ENCODE data around the gene SRGAP3.

SRGAP3 gene

DNA sequence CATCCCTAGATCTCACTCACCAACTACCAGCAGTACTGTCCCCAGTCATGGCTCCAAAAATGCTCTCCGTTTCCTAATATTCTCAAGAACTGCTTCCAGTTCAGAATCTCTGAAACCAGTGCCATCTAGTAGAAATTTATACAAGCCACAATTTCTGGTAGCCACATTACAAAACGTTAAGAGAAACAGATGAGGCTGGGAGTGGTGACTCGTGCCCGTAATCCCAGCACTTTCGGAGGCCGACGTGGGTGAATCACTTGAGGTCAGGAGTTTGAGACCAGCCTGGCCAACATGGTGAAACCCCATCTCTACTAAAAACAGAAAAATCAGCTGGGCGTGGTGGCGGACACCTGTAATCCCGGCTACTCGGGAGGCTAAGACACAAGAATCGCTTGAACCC, 207.8 kb downstream of the SRGAP3 start:
- Histone ChIP-seq H3K9me3 (no peaks in the 10 kb centered on the region), H3K4me2 (no peak overlapping the region), H4K20me1 (no peaks in the 10 kb centered on the region), H3K4me1 (no peaks in the 10 kb centered on the region; the same call in 1 of the 2 replicates), H3K4me3 (no peak overlapping the region), H3K27me3 (no peaks in the 10 kb centered on the region), H3K9ac (no peak overlapping the region), H3K27ac (no peak overlapping the region), H3K36me3 (no peaks in the 10 kb centered on the region; the same call in 1 of the 2 replicates)
- TF ChIP-seq Cebpa-rat (IDR thresholded peaks at IDR 0.05) = no peak

DNA sequence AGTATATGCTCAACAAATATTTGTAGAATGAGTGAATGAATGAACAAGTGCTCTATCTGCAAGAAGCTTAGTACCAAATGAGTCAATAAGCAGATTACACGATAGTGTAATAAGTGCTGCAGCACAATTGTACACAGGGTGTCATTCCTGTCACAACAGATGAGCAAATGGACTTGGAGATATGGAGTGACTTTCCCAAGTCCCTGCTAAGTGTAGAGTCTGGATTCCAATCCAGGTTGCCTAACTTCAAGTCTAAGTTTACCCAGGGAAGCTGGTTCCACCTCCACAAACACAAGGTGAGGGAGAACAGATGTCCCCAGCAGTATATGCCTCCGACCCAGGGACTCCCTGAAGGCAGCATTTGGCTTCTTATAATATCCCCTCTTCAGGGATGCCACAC, 208.4 kb downstream of the SRGAP3 start:
- Histone ChIP-seq H3K4me1 (peaks cover 1% of the 10 kb centered on the region), H3K9ac (no peak overlapping the region), H3K9me3 (no peaks in the 10 kb centered on the region), H3K36me3 (no peaks in the 10 kb centered on the region), H3K27me3 (no peaks in the 10 kb centered on the region), H3K4me3 (no peak overlapping the region), H4K20me1 (no peaks in the 10 kb centered on the region), H3K27ac (no peak overlapping the region), H3K4me2 (no peak overlapping the region)
- no peak for TF ChIP-seq Cebpa-rat (IDR thresholded peaks at IDR 0.05)

DNA sequence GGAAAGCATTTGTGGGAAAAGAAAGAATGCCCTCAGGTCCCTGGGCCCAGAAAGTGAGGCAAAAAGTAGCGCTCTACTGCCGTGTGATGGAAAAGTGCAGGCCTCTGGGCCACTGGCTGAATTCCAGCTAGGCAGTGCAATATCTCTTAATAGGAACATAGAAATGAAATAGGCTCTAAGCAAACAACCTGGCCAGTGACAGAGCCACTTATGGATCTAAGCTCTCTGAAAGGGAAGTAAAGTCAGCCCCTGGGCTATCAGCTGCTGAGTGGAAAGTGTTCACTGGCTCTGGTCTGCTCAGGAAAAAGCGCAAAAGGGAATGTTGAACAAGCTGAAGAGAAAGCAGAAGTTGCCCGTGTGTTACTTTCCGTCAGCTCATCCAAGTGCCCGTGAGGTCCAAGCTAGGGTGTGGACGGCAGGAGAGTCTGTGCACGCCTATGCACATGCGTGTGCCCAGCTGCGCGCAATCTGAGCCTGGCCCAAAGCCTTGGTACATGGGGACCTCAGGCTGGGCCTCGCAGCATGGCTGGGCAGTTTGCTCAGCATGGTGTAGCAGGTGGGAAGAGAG, 212.2 kb downstream of the SRGAP3 start:
- Histone ChIP-seq H3K9ac (no peak overlapping the region), H3K4me3 (no peak overlapping the region), H4K20me1 (no peaks in the 10 kb centered on the region), H3K27me3 (no peaks in the 10 kb centered on the region), H3K36me3 (no peaks in the 10 kb centered on the region), H3K9me3 (no peaks in the 10 kb centered on the region), H3K4me1 (peaks cover 20% of the 10 kb centered on the region), H3K4me2 (no peak overlapping the region), H3K27ac (no peak overlapping the region)
- TF ChIP-seq Cebpa-rat (IDR thresholded peaks at IDR 0.05) = no peak

DNA sequence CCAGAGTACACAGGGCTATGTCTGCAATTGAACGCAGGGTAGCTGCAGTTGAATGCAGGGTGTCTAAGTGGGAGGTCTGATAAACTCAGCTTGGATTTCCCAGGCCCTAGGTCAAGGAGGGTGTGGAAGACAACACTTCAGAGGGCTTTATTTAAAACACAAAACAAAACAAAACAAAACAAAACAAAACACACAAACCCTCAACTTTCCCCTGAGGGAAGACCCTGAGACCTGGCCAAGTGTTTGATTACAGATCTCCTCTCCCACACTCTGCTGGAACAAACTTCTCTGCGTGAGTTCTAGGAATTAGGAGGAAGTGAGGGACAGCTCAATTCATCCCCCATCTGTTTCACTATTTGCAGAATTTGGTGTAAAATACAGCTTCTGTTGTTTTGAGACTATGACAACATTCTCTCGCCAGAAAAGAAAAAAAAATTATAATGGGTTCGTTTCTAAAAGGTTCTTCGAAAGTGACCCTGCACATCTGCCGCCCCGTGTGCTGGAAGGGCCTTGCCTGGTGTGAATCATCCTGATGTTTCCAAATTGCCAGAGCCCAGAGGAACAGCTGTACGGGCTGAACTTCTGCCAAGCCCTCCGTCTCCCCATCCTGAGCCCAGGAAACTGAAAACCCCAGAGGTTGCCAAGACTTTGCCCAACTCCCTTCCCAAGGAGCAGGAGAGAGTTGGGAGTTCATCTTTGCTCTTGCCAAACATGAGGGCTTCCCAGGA, 212.9 kb downstream of the SRGAP3 start:
- no peak overlapping the region for H3K4me3 ChIP-seq
- H3K27ac ChIP-seq = no peak overlapping the region
- H3K9me3 ChIP-seq = no peaks in the 10 kb centered on the region
- TF ChIP-seq Cebpa-rat (IDR thresholded peaks at IDR 0.05) = no peak
- H3K9ac ChIP-seq = no peak overlapping the region
- no peaks in the 10 kb centered on the region for H4K20me1 ChIP-seq
- H3K4me1 ChIP-seq = peaks cover 26% of the 10 kb centered on the region
- no peaks in the 10 kb centered on the region for H3K27me3 ChIP-seq
- no peak overlapping the region for H3K4me2 ChIP-seq
- no peaks in the 10 kb centered on the region for H3K36me3 ChIP-seq

DNA sequence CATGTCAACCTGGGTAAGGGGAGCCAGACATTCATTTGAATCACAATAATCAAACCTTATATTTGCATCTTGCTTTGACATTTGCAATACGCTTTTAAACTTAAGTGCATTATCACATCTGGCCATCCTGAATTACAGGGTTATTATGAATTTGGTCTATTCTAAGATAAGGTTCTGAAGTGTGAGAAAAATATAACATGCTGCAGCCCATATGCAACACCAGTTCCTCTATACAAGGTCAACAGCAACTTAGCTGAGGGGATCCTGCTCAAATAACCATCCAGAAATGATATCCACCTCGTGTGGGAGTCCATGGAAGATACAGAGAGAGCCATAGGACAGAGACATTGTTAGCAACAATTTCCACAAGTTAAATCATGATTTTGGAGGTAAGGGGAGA, 213.5 kb downstream of the SRGAP3 start:
- H3K36me3 ChIP-seq = no peaks in the 10 kb centered on the region
- no peak overlapping the region for H3K4me3 ChIP-seq
- no peak overlapping the region for H3K9ac ChIP-seq
- H3K27ac ChIP-seq = no peak overlapping the region
- peak overlapping the region; percentile 23; the same call in 1 of the 2 replicates for H3K4me2 ChIP-seq
- no peaks in the 10 kb centered on the region for H4K20me1 ChIP-seq
- H3K27me3 ChIP-seq = no peaks in the 10 kb centered on the region
- peaks cover 26% of the 10 kb centered on the region for H3K4me1 ChIP-seq
- H3K9me3 ChIP-seq = no peaks in the 10 kb centered on the region
- no peak for TF ChIP-seq Cebpa-rat (IDR thresholded peaks at IDR 0.05)

DNA sequence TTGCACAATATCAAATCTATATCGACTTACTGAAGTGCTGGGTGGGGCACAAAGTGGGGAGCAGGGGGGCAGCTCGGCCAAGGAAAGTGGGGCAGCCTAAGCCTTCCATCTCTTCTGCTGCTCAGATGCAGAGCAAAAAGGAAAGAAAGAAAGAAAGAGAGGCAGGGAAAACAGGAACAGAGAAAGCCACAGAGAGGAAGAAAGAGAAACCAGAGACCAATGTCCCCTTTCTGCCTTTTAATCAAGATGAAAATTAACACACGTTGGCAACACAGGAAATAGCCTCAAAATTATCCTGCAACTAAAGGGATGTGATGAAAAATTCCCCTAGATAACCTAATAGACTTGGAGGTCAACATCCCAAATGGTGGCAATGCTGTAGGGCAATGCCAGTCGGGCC, 214.0 kb downstream of the SRGAP3 start:
- no peaks in the 10 kb centered on the region for H4K20me1 ChIP-seq
- H3K4me2 ChIP-seq = peak overlapping the region; percentile 23; the same call in 1 of the 2 replicates
- no peak overlapping the region for H3K4me3 ChIP-seq
- no peaks in the 10 kb centered on the region for H3K27me3 ChIP-seq
- H3K36me3 ChIP-seq = no peaks in the 10 kb centered on the region
- TF ChIP-seq Cebpa-rat (IDR thresholded peaks at IDR 0.05) = no peak
- no peak overlapping the region for H3K9ac ChIP-seq
- H3K27ac ChIP-seq = 0 out of 2 replicates have a peak overlapping the region, but pooled peaks have one; percentile 1
- H3K9me3 ChIP-seq = no peaks in the 10 kb centered on the region
- H3K4me1 ChIP-seq = peaks cover 26% of the 10 kb centered on the region

DNA sequence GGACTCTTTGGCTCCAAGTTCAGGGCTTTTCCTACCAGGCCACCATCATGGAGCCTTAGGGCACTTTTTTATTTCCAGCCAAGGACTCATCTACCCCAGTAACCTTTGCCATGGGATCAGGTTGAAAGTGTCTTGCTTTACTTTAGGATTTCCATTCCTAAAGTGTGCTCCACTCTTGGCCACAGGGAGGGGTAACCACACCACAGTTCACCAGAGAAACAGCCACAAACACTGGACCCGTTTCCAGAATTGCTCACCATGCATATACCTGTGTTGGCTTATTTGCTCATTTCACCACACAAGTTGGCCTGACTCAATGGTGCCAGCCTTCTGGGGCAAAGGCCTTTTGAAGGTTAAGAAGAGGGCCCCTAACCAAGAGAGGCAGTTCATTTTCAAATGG, 215.6 kb downstream of the SRGAP3 start:
- H3K4me1 ChIP-seq = peaks cover 26% of the 10 kb centered on the region
- no peak overlapping the region for H3K27ac ChIP-seq
- H3K4me2 ChIP-seq = no peak overlapping the region
- no peaks in the 10 kb centered on the region for H4K20me1 ChIP-seq
- H3K9me3 ChIP-seq = no peaks in the 10 kb centered on the region
- no peak for TF ChIP-seq Cebpa-rat (IDR thresholded peaks at IDR 0.05)
- H3K36me3 ChIP-seq = no peaks in the 10 kb centered on the region
- no peak overlapping the region for H3K9ac ChIP-seq
- H3K27me3 ChIP-seq = no peaks in the 10 kb centered on the region
- H3K4me3 ChIP-seq = no peak overlapping the region

DNA sequence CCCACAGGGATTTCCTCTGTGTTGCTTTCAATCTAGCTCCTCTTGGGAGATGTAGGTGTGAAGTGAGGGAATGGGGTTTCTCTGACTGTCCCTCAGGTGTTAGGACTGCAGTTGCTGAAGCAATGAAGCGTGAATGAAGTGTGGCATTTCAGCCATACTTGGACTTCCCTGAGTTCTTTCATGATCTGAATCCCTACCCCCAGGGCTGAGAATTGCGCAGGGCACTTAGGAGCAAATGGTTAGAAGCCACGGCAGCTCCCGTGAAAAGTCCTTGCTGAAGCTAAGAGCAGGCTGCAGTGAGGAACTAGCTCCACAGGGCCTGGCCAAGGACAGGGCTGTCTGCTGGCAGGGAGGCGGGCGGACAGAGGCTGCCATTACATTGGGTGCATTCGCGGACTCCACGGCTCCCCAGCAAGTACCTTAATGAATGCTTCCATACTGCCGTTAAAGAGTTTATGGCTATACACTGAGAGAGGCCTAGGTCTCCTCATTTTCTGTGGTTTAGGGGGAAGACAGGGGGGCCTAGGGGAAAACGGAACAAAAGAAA, 217.1 kb downstream of the SRGAP3 start:
- H3K36me3 ChIP-seq = no peaks in the 10 kb centered on the region
- H3K4me2 ChIP-seq = peak overlapping the region; percentile 68
- H3K4me1 ChIP-seq = peaks cover 26% of the 10 kb centered on the region
- H3K9ac ChIP-seq = no peak overlapping the region
- no peak overlapping the region for H3K27ac ChIP-seq
- H4K20me1 ChIP-seq = no peaks in the 10 kb centered on the region
- H3K27me3 ChIP-seq = no peaks in the 10 kb centered on the region
- H3K9me3 ChIP-seq = no peaks in the 10 kb centered on the region
- no peak for TF ChIP-seq Cebpa-rat (IDR thresholded peaks at IDR 0.05)
- no peak overlapping the region for H3K4me3 ChIP-seq

DNA sequence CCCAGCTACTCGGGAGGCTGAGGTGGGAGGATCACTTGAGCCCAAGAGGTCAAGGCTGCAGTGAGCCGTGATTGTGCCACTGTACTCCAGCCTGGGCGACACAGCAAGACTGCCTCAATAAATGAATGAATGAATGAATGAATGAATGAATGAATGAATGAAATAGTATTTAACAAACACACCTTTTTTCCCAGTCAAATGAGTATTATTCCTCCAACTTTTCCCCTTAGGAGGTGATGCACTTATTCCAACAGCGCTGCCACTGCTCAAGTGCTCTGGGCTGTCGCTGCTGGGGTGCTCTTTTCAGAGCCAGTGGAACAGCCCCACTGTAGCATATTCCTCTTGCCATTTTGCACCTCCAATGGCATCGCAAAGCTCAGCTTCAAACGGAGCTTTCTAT, 219.4 kb downstream of the SRGAP3 start:
- Histone ChIP-seq H4K20me1 (no peaks in the 10 kb centered on the region), H3K9ac (no peak overlapping the region), H3K27me3 (no peaks in the 10 kb centered on the region), H3K27ac (no peak overlapping the region), H3K36me3 (no peaks in the 10 kb centered on the region), H3K4me2 (no peak overlapping the region), H3K4me1 (peaks cover 16% of the 10 kb centered on the region), H3K4me3 (no peak overlapping the region), H3K9me3 (no peaks in the 10 kb centered on the region)
- no peak for TF ChIP-seq Cebpa-rat (IDR thresholded peaks at IDR 0.05)

DNA sequence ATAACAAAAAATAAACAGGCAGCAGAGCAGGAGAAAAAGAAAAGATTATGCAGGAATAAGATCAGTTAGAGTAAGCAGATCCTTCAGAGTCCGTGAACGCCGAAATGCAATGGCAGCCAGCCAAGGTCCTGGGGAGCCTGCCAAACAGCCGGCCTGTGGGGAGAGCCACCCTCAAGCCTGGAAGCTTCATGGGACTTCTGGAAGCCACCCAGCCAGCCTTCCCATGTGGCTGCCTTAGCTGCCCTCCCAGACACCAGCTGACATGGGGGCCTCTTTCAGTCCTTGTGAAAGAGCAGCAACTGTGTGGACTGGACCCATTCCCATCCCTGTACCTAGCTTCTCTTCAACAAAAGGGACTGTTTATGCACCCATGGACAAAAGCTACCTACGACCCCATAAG, 221.3 kb downstream of the SRGAP3 start:
- Histone ChIP-seq H3K4me1 (peaks cover 15% of the 10 kb centered on the region), H3K36me3 (0 out of 2 replicates have a peak, but pooled peaks cover 4% of the 10 kb centered on the region), H3K9ac (no peak overlapping the region), H3K27me3 (no peaks in the 10 kb centered on the region), H3K4me2 (no peak overlapping the region), H4K20me1 (no peaks in the 10 kb centered on the region), H3K4me3 (no peak overlapping the region), H3K27ac (no peak overlapping the region), H3K9me3 (no peaks in the 10 kb centered on the region)
- no peak for TF ChIP-seq Cebpa-rat (IDR thresholded peaks at IDR 0.05)

Measured in BLaER1 (cell line).